MM.1S (cell line): ENCODE results near the gene FOXN3.

Experiments
- EZH2 ChIP-seq: fragments of 300-600 bp; sonication (generic); optimal IDR thresholded peaks from 2 replicates; pipeline ENCODE3; 2017; ENCODE audit warnings: low read depth, mild to moderate bottlenecking, antibody characterized with exemption, low read length, mixed read lengths
- TF ChIP-seq, protein P1 (sequence below): fragments of 300-600 bp; sonication (generic); IDR thresholded peaks from 2 replicates; pipeline ENCODE4 v1.5.1; 2016; ENCODE audit warnings: antibody characterized with exemption, low read length, mixed read lengths

GRCh38 chr14:89402363-89402762 lies 14.7 kb downstream of the FOXN3 start:
- TF ChIP-seq, protein P1, sequence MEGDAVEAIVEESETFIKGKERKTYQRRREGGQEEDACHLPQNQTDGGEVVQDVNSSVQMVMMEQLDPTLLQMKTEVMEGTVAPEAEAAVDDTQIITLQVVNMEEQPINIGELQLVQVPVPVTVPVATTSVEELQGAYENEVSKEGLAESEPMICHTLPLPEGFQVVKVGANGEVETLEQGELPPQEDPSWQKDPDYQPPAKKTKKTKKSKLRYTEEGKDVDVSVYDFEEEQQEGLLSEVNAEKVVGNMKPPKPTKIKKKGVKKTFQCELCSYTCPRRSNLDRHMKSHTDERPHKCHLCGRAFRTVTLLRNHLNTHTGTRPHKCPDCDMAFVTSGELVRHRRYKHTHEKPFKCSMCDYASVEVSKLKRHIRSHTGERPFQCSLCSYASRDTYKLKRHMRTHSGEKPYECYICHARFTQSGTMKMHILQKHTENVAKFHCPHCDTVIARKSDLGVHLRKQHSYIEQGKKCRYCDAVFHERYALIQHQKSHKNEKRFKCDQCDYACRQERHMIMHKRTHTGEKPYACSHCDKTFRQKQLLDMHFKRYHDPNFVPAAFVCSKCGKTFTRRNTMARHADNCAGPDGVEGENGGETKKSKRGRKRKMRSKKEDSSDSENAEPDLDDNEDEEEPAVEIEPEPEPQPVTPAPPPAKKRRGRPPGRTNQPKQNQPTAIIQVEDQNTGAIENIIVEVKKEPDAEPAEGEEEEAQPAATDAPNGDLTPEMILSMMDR = no peak
- TF ChIP-seq EZH2 = no peak
